GM21360 (cell line): Measurements from ENCODE around the gene ARHGAP19.

Experiments
- ATAC-seq: cut with Tn5 transposase; IDR thresholded peaks from one replicate; pipeline ENCODE4 v1.9.1; 2021; ENCODE audit warnings: mild to moderate bottlenecking, moderate library complexity; ENCODE audit not compliant: unreplicated experiment

Gene ARHGAP19

GRCh38 chr10:97197030-97197500 lies 95.4 kb downstream of the ARHGAP19 start:
- no peak for ATAC-seq

DNA sequence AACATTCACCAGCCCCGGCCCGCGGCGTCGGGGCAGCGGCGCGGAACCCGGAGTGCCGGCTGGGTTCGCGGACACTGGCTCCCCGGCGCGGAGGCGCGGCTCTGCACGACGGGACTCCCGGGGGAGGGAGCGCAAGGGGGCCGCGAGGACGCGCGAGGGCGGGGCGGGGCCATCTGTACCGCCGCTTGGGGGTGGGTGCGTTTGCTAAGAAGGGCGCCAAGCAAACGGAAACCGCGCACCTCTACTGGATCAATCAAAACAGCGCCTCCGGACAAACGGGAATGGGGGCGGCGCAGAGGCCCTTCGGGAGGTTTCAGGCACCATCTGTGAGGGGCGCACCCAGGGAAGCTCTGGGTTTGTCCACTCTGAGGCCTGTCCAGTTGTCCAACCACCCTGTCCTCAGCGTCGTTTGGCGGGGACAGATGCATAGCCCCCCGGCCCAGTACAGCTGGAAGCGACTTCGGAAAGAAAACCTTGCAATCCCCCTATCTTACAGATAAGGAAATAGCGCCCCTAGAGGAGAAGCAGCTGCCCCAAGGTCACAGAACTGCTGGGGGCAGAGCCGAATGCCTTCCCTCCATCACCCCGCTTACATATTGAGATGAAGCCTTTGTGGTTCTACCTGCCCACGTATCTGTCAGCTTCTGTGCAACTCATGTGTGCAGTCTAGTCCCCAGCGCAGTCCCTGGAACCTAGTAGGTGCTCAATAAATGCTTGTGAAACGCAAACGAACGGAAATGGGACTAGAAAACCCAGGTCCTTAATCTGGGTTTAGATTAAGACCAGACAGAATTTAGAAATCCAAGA lies 96.0 kb downstream of the ARHGAP19 start:
- ATAC-seq: no peak

DNA sequence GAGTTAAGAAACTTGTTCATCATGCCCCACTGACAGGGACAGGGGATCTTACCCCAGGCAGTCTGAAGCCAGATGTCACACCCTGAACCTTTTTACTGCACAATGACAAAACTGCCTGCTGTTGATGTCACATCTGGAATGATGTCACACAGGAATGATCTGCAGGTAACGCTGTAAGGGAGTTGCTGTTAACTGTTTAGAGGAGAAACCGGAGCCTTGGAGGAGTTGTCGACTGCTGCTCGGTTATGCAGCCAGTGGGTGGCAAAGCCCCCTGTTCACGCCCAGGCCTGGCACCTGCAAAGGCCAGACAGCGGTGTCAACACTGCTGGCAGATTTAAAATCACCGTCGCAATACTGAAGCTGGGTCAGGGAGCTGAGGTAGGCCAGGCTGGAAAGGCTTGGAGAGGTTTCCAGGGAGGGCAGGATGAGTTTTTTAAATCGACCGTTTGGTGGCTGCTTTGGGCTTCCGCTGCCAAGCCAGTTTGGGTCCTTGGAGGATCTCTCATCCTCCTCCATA lies 96.7 kb downstream of the ARHGAP19 start:
- no peak for ATAC-seq

GRCh38 chr10:97192952-97193435 lies 99.4 kb downstream of the ARHGAP19 start:
- ATAC-seq: no peak

- no peak for ATAC-seq
These were observed 102.0 kb downstream of the ARHGAP19 start for GRCh38 chr10:97190450-97190849.

DNA sequence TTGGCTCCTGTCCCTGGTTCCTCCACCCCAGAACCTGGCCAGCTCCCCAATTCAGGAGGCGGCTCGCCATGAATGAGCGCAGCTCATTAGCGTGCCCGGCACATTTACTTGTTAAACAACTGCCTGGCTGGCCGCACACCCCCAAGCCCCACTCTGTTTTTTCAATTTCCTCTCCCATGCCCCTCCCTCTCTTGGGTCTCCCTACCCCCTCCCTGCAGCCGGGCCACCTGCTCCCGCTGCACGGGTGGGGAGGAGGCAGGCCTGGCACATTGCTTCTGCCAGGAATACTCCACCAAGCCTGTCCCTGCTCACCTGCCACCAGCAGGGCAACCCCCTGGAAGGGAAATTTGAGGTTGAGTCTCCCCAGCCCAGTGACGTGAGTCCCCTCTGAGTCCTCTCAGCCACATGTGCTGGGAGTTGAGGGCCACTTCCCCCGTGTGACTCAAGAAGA lies 104.2 kb downstream of the ARHGAP19 start:
- no peak for ATAC-seq

GRCh38 chr10:97186911-97187310 lies 105.5 kb downstream of the ARHGAP19 start:
- ATAC-seq: no peak

- ATAC-seq: no peak
These were observed 106.9 kb downstream of the ARHGAP19 start, which contains the start of gene SLIT1 for GRCh38 chr10:97185326-97186058. Gene SLIT1, minus strand, starts transcription at chr10:97185959. Its CDS starts 285 bp downstream, at chr10:97185674.

GRCh38 chr10:97184971-97185325 lies 107.5 kb downstream of the ARHGAP19 start:
- no peak for ATAC-seq

DNA sequence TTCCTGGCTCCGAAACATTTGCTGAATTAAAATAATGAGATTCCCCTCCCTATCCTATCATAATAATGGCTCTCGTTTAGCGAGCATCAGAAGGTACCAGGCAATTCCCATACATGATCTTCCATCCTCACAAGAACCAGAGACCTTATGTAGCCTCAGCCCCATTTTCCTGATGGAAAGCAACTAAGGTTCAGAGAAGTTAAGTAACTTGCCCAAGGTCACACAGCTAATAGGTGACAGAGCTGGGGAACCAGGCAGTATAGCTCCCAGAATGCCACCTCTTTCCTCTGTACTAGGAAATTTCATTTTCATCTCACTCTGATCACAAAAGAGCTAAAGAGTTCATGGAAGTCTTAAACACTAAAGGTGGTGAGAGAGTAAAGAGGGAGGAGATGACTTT lies 109.1 kb downstream of the ARHGAP19 start:
- no peak for ATAC-seq

DNA sequence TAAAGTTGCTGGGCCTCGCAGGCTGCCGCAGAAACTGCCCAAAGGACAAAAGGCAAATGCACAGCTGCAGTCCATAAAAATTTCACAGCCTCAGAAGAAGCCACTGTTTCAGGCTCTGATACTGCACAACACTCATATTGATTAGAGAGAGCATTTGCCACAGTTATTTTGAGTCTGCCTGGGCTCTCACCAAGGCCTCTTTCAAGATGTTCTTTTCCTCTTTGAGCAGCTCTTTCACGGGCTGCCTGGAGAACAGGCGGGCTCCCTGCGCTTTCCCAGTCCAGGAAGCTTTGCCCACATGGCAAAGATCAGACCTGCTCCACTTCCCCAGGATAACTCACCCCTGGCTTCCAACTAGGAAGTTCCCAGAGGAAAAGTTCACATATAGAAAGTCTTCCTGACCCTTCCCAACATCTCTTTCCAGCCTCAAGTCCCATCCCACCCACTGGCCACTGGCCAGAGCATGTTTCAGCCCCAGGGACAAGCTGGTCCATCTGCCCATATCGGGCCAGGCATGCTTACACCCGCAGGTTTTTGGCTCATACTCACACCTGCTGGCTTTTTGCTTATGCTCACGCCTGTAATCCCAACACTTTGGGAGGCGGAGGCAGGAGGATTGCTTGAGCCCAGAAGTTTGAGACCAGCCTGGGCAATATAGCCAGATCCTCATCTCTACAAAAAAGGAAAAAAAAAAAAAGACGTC lies 110.0 kb downstream of the ARHGAP19 start:
- ATAC-seq: no peak

- ATAC-seq: no peak
These were observed 111.5 kb downstream of the ARHGAP19 start for GRCh38 chr10:97180986-97181385.

GRCh38 chr10:97180363-97180755 lies 112.1 kb downstream of the ARHGAP19 start:
- no peak for ATAC-seq

- no peak for ATAC-seq
These were observed 112.6 kb downstream of the ARHGAP19 start for GRCh38 chr10:97179731-97180362.

GRCh38 chr10:97179311-97179710 lies 113.1 kb downstream of the ARHGAP19 start:
- ATAC-seq: no peak

DNA sequence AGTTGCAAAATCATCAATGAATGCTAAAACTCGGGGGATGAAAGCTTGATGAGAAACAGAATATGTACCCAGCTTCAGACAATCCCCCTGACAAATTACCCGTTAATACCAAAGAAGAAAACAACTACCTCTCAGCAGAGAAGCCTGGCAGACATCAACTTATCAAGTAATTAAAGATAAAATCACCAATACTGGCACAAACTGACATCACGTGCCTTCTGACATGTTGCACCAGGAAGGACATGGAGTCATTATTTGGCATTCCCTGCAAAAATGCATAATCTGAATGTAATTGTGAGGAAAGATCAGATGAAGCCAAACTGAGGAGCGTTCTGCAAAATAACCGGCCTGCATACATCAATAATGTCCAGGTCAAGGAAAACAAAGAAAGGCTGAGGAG lies 114.4 kb downstream of the ARHGAP19 start:
- ATAC-seq: no peak

- no peak for ATAC-seq
These were observed 116.2 kb downstream of the ARHGAP19 start for GRCh38 chr10:97176226-97176625.

- ATAC-seq: no peak
These were observed 116.9 kb downstream of the ARHGAP19 start for GRCh38 chr10:97175586-97175985.

DNA sequence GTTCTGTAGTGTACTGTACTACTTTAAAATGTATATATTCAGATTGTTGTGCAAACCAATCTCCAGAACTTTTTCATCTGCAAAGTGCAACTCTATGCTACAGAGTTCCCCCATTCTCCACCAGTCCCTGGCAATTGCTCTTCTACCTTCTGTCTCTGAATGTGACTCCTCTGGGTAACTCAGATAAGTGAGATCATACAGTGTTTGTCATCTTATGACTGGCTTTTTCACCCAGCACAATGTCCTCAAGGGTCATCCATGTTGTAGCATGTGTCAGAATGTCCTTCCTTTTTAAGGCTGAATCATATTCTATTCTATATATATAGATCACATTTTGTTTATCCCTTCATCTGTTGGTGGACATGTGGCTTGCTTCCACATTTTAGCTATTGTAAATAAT lies 117.5 kb downstream of the ARHGAP19 start:
- ATAC-seq: no peak

GRCh38 chr10:97174276-97174775 lies 118.1 kb downstream of the ARHGAP19 start:
- no peak for ATAC-seq
